ENCODE results near the gene PLAC8L1.

Gene PLAC8L1

DNA sequence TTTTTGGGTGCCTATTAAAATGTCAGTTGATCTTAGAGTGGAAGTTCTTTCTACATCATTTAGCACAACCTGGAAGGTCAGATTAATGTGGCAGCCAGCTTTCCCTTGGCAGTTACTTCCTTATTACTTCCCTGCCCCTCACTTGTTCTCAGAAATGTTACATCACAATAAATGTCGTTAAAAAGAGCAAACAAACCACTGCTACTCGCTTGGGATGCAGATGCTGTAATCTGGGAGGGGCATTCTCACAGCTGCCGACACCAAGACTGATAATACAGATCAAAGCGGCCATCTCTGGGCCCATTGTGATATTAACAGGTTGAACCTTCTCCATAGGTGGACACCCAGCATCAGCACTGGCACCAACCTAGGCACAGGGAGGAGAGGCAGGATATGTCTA lies 29.3 kb downstream of the PLAC8L1 start:
- TF ChIP-seq FOXP2 (optimal IDR thresholded peaks at IDR 0.05; ENCODE audit: borderline replicate concordance, extremely low read depth, extremely low read length, insufficient read depth) (no peak), SIN3A (IDR thresholded peaks at IDR 0.05; ENCODE audit: borderline replicate concordance, insufficient read depth, low read length) (no peak), TAF1 (IDR thresholded peaks at IDR 0.05; ENCODE audit: borderline replicate concordance, insufficient read depth, low read length) (no peak), POLR2AphosphoS5 (IDR thresholded peaks at IDR 0.05; ENCODE audit: low read depth, low read length) (no peak)
- TF ChIP-seq, protein P1, sequence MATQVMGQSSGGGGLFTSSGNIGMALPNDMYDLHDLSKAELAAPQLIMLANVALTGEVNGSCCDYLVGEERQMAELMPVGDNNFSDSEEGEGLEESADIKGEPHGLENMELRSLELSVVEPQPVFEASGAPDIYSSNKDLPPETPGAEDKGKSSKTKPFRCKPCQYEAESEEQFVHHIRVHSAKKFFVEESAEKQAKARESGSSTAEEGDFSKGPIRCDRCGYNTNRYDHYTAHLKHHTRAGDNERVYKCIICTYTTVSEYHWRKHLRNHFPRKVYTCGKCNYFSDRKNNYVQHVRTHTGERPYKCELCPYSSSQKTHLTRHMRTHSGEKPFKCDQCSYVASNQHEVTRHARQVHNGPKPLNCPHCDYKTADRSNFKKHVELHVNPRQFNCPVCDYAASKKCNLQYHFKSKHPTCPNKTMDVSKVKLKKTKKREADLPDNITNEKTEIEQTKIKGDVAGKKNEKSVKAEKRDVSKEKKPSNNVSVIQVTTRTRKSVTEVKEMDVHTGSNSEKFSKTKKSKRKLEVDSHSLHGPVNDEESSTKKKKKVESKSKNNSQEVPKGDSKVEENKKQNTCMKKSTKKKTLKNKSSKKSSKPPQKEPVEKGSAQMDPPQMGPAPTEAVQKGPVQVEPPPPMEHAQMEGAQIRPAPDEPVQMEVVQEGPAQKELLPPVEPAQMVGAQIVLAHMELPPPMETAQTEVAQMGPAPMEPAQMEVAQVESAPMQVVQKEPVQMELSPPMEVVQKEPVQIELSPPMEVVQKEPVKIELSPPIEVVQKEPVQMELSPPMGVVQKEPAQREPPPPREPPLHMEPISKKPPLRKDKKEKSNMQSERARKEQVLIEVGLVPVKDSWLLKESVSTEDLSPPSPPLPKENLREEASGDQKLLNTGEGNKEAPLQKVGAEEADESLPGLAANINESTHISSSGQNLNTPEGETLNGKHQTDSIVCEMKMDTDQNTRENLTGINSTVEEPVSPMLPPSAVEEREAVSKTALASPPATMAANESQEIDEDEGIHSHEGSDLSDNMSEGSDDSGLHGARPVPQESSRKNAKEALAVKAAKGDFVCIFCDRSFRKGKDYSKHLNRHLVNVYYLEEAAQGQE (IDR thresholded peaks at IDR 0.05; ENCODE audit: insufficient read depth in 1 of 2, low read depth in 2 of 2, low read length in 2 of 2), result no peak

DNA sequence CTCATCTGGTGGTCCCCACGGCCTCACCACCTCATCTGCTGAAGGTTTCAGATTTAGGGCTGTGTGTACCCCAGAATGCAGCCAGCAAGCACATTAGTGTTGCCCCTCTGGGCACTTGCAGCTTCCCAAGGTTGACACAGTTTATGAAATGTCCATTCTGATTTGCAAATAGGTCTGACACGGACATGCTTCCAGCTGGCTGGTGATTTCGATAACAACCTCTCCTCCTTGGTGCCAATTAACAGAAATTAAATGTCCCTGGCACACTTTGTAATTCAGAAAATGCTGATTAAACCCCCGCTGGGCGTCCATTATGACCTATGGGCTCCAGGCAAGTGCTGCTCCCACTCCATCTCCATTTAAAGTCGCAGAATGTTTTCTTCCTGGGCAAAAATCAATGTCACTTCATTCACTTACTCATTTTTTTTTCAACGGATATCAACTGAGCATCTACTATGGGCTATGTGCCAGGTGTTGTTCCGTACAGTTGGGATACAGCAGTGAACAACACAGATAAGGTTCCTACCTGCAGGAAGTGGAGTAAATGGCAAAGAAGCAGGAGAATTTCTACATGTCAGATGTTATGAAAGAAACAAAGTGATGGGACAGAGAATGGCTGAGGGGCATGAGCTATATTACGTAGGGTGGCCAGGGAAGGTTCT lies 32.0 kb downstream of the PLAC8L1 start:
- TF ChIP-seq FOXP2 (optimal IDR thresholded peaks at IDR 0.05; ENCODE audit: borderline replicate concordance, extremely low read depth, extremely low read length, insufficient read depth) (no peak), SIN3A (IDR thresholded peaks at IDR 0.05; ENCODE audit: borderline replicate concordance, insufficient read depth, low read length) (no peak), TAF1 (IDR thresholded peaks at IDR 0.05; ENCODE audit: borderline replicate concordance, insufficient read depth, low read length) (no peak), POLR2AphosphoS5 (IDR thresholded peaks at IDR 0.05; ENCODE audit: low read depth, low read length) (no peak)
- TF ChIP-seq, protein P1 (IDR thresholded peaks at IDR 0.05; ENCODE audit: insufficient read depth in 1 of 2, low read depth in 2 of 2, low read length in 2 of 2), result no peak

DNA sequence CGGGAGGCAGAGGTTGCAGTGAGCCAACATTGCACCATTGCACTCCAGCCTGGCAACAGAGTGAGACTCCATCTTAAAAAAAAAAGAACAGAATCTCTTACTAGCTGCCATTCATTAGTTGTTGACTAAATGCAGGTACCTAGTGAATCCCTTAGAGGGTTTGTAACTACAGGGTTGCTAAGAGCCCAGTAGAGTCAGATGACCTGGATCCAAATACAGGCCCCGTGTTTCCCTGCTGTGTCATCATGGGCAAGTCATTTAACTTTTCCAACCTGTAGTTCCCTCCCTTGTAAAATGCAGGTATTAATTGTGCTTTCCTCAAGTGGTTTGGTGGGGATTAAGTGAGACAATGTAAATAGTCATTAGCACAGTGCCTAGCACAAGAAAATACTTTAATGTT lies 32.8 kb downstream of the PLAC8L1 start:
- no peak for TF ChIP-seq POLR2AphosphoS5 (IDR thresholded peaks at IDR 0.05; ENCODE audit: low read depth, low read length)
- TF ChIP-seq, protein P1 (IDR thresholded peaks at IDR 0.05; ENCODE audit: insufficient read depth in 1 of 2, low read depth in 2 of 2, low read length in 2 of 2), result no peak
- TF ChIP-seq FOXP2 (optimal IDR thresholded peaks at IDR 0.05; ENCODE audit: borderline replicate concordance, extremely low read depth, extremely low read length, insufficient read depth), result no peak
- no peak for TF ChIP-seq TAF1 (IDR thresholded peaks at IDR 0.05; ENCODE audit: borderline replicate concordance, insufficient read depth, low read length)

DNA sequence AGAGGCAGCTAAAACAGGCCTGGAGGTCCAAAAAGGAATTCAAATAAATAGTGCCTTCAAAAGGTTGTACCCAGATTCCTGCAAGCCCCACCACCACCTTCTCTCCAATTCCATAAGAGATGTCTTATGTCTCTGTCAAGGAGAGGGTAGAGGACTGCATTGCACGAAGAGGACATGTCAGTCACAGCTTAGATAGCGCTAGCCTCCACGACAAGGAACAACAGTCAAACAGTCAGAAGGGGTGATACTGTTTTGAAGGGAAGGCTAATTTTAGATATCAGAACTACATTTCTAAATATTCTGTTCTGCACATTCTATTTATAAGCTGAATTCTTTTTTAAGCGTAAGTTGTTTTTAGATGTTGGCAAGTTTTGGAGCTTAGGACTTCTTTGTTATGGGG lies 34.2 kb downstream of the PLAC8L1 start:
- TF ChIP-seq TAF1 (IDR thresholded peaks at IDR 0.05; ENCODE audit: borderline replicate concordance, insufficient read depth, low read length) (no peak), FOXP2 (optimal IDR thresholded peaks at IDR 0.05; ENCODE audit: borderline replicate concordance, extremely low read depth, extremely low read length, insufficient read depth) (no peak), POLR2AphosphoS5 (IDR thresholded peaks at IDR 0.05; ENCODE audit: low read depth, low read length) (no peak), SIN3A (IDR thresholded peaks at IDR 0.05; ENCODE audit: borderline replicate concordance, insufficient read depth, low read length) (no peak)
- TF ChIP-seq, protein P1 (IDR thresholded peaks at IDR 0.05; ENCODE audit: insufficient read depth in 1 of 2, low read depth in 2 of 2, low read length in 2 of 2), result no peak

Data from PFSK-1 (cell line).